Keratinocyte (primary cell): Measurements from ENCODE around the gene SAMD10.

ENCODE experiments used
- CTCF ChIP-seq, 3 experiments: IDR thresholded peaks in 1 of 3; conservative IDR thresholded peaks in 1 of 3; optimal IDR thresholded peaks in 1 of 3; 2 replicates in 2 of 3; 3 replicates in 1 of 3; pipeline versions ENCODE3 to v1.5.1; 2011; ENCODE audit warnings: low read length in 3 of 3, mild to moderate bottlenecking in 3 of 3, moderate library complexity in 2 of 3, control low read depth in 1 of 3, inconsistent platforms in 1 of 3; ENCODE audit not compliant: insufficient read depth in 2 of 3; ENCODE audit errors: extremely low read depth in 1 of 3
- EZH2 ChIP-seq: IDR thresholded peaks from one replicate; pipeline ENCODE4 v1.6.1; 2012; ENCODE audit warnings: inconsistent platforms, mild to moderate bottlenecking, low read length, moderate library complexity

GRCh38 chr20:63924241-63924640 is 55.2 kb downstream of the SAMD10 start:
- TF ChIP-seq CTCF (optimal IDR thresholded peaks at IDR 0.05 in 1 of 3, IDR thresholded peaks at IDR 0.05 in 1 of 3, conservative IDR thresholded peaks at IDR 0.05 in 1 of 3; ENCODE audit: extremely low read depth in 1 of 3, insufficient read depth in 2 of 3, low read length in 3 of 3): no peak
- TF ChIP-seq EZH2: no peak
